DMS 273 treated with DMSO at 0.1 percent for 48 hours (cell line): ENCODE data around the gene ODAD2.

Experiments used
- DNase-seq: peaks from one replicate; lab custom pipeline; 2025; lab: John Stamatoyannopoulos, UW

ODAD2 gene

GRCh38 chr10:27838901-27839300 is 160.0 kb downstream of the ODAD2 start:
- DNase-seq, result no peak

GRCh38 chr10:27838361-27838760 is 160.5 kb downstream of the ODAD2 start:
- DNase-seq, result no peak

GRCh38 chr10:27834476-27834875 is 164.4 kb downstream of the ODAD2 start:
- no peak for DNase-seq

- no peak for DNase-seq
Observed at GRCh38 chr10:27833792-27834191, 165.1 kb downstream of the ODAD2 start.

GRCh38 chr10:27832826-27833225 is 166.1 kb downstream of the ODAD2 start:
- DNase-seq, result no peak

GRCh38 chr10:27826369-27826768 is 172.5 kb downstream of the ODAD2 start:
- no peak for DNase-seq

GRCh38 chr10:27822301-27822700 is 176.6 kb downstream of the ODAD2 start:
- no peak for DNase-seq

- DNase-seq, result no peak
Observed at GRCh38 chr10:27820637-27821036, 178.2 kb downstream of the ODAD2 start.

GRCh38 chr10:27819781-27820531 is 178.9 kb downstream of the ODAD2 start:
- DNase-seq, result no peak

GRCh38 chr10:27816320-27816719 is 182.6 kb downstream of the ODAD2 start:
- DNase-seq, result no peak

GRCh38 chr10:27815846-27816245 is 183.0 kb downstream of the ODAD2 start:
- DNase-seq, result no peak

GRCh38 chr10:27815261-27815660 is 183.6 kb downstream of the ODAD2 start:
- DNase-seq, result no peak

GRCh38 chr10:27805180-27805579 is 193.7 kb downstream of the ODAD2 start:
- DNase-seq, result no peak

GRCh38 chr10:27804136-27804535 is 194.7 kb downstream of the ODAD2 start:
- no peak for DNase-seq

- no peak for DNase-seq
Observed at GRCh38 chr10:27801171-27801785, 197.6 kb downstream of the ODAD2 start.

- no peak for DNase-seq
Observed at GRCh38 chr10:27799046-27799445, 199.8 kb downstream of the ODAD2 start.

GRCh38 chr10:27794157-27794556 is 204.7 kb downstream of the ODAD2 start:
- DNase-seq, result no peak

- DNase-seq, result no peak
Observed at GRCh38 chr10:27792216-27792615, 206.7 kb downstream of the ODAD2 start.

GRCh38 chr10:27784272-27784671 is 214.6 kb downstream of the ODAD2 start:
- DNase-seq, result no peak

- no peak for DNase-seq
Observed at GRCh38 chr10:27783660-27784059, 215.2 kb downstream of the ODAD2 start.

- no peak for DNase-seq
Observed at GRCh38 chr10:27779462-27780015, 219.3 kb downstream of the ODAD2 start.

- no peak for DNase-seq
Observed at GRCh38 chr10:27774831-27775230, 224.0 kb downstream of the ODAD2 start.

- DNase-seq, result no peak
Observed at GRCh38 chr10:27771231-27771630, 227.6 kb downstream of the ODAD2 start.

GRCh38 chr10:27770181-27770580 is 228.7 kb downstream of the ODAD2 start:
- DNase-seq, result no peak
